Measurements from ENCODE around the gene ANKRD29.

ANKRD29 gene

DNA sequence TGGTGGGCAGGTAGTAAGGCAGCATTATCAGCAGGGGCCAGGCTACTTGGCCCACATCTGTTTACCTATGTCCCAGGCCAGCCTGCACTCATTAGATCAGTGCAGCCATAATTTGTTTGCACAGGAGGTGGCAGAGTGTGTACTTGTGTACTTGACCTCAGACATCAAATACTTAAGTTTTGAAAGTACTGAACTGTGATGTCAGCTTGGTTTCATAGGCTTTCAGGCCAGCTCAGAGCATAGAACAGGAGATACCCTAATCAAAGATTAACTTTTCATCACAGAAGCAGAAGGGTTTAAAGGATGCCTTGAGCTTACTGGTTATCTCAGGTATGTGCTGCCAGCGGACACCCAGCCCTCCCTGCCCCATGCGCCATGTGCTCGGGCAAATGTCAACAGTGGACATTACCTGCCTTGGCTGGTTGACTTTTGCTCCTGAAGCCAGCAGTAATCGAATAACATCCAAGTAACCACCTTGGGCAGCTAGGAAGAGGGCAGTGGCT, 33.2 kb downstream of the ANKRD29 start:
- H3K27me3 ChIP-seq (ENCODE audit: insufficient read depth, poor library complexity, severe bottlenecking) = no peaks in the 10 kb centered on the region
- no peak overlapping the region for H3K27ac ChIP-seq (replicated peaks)
- DNase-seq (ENCODE audit: low read depth in 1 of 2, low spot score in 1 of 2) = no peak
- TF ChIP-seq POLR2AphosphoS5 (IDR thresholded peaks at IDR 0.05; ENCODE audit: low read depth) (no peak), GABPA (IDR thresholded peaks at IDR 0.05; ENCODE audit: low read depth) (no peak), SPI1 (IDR thresholded peaks at IDR 0.05; ENCODE audit: borderline replicate concordance, low read depth) (no peak)
- TF ChIP-seq, protein P1, sequence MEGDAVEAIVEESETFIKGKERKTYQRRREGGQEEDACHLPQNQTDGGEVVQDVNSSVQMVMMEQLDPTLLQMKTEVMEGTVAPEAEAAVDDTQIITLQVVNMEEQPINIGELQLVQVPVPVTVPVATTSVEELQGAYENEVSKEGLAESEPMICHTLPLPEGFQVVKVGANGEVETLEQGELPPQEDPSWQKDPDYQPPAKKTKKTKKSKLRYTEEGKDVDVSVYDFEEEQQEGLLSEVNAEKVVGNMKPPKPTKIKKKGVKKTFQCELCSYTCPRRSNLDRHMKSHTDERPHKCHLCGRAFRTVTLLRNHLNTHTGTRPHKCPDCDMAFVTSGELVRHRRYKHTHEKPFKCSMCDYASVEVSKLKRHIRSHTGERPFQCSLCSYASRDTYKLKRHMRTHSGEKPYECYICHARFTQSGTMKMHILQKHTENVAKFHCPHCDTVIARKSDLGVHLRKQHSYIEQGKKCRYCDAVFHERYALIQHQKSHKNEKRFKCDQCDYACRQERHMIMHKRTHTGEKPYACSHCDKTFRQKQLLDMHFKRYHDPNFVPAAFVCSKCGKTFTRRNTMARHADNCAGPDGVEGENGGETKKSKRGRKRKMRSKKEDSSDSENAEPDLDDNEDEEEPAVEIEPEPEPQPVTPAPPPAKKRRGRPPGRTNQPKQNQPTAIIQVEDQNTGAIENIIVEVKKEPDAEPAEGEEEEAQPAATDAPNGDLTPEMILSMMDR (IDR thresholded peaks at IDR 0.05; ENCODE audit: insufficient read depth, low read length) = no peak
- TF ChIP-seq, protein P2, sequence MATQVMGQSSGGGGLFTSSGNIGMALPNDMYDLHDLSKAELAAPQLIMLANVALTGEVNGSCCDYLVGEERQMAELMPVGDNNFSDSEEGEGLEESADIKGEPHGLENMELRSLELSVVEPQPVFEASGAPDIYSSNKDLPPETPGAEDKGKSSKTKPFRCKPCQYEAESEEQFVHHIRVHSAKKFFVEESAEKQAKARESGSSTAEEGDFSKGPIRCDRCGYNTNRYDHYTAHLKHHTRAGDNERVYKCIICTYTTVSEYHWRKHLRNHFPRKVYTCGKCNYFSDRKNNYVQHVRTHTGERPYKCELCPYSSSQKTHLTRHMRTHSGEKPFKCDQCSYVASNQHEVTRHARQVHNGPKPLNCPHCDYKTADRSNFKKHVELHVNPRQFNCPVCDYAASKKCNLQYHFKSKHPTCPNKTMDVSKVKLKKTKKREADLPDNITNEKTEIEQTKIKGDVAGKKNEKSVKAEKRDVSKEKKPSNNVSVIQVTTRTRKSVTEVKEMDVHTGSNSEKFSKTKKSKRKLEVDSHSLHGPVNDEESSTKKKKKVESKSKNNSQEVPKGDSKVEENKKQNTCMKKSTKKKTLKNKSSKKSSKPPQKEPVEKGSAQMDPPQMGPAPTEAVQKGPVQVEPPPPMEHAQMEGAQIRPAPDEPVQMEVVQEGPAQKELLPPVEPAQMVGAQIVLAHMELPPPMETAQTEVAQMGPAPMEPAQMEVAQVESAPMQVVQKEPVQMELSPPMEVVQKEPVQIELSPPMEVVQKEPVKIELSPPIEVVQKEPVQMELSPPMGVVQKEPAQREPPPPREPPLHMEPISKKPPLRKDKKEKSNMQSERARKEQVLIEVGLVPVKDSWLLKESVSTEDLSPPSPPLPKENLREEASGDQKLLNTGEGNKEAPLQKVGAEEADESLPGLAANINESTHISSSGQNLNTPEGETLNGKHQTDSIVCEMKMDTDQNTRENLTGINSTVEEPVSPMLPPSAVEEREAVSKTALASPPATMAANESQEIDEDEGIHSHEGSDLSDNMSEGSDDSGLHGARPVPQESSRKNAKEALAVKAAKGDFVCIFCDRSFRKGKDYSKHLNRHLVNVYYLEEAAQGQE (IDR thresholded peaks at IDR 0.05; ENCODE audit: insufficient replicate concordance, low read depth) = no peak
- no peak overlapping the region for H3K4me3 ChIP-seq (replicated peaks; ENCODE audit: insufficient read depth, low read length)

DNA sequence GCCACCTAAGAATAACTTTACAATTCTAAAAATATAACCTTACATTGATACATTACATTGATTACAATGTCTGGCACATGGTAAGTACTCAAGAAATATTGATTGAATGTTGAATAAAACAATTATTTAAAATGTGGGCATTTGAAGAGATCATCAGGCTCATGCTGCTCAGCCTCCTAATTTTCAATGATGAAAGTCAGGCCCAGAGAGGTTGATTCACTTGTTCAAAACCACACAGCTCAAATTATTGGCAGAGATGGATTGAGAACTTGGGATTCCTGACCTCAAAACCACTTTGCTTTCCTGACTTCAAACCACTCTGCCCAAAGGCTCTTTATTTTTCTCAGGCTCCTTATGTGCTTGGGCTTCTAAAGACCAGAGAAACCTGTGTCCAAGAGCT, 34.7 kb downstream of the ANKRD29 start:
- no peak for DNase-seq (ENCODE audit: low read depth in 1 of 2, low spot score in 1 of 2)
- no peaks in the 10 kb centered on the region for H3K27me3 ChIP-seq (ENCODE audit: insufficient read depth, poor library complexity, severe bottlenecking)
- H3K4me3 ChIP-seq (replicated peaks; ENCODE audit: insufficient read depth, low read length) = no peak overlapping the region
- no peak overlapping the region for H3K27ac ChIP-seq (replicated peaks)
- TF ChIP-seq, protein P1 (IDR thresholded peaks at IDR 0.05; ENCODE audit: insufficient read depth, low read length) = no peak
- TF ChIP-seq POLR2AphosphoS5 (IDR thresholded peaks at IDR 0.05; ENCODE audit: low read depth) (no peak), SPI1 (IDR thresholded peaks at IDR 0.05; ENCODE audit: borderline replicate concordance, low read depth) (no peak), GABPA (IDR thresholded peaks at IDR 0.05; ENCODE audit: low read depth) (no peak)
- TF ChIP-seq, protein P2 (IDR thresholded peaks at IDR 0.05; ENCODE audit: insufficient replicate concordance, low read depth) = no peak

DNA sequence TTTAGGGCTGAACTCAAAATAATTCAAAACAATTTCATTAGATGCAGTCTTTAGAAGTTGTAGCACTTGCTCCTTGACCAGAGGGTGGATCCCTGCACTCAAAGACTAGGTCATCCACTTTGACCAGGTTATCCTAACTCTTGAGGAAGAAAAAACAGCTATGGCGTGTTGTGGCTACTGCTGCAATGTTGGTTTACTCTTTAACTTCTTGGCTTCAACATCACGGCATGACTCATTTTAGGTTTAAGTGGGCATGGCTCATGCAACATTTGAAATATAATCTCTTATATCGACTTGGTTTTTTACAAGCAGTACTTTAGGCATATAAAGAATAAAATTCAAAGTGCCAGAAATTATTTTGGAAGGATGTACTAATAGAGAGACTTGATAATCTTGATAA, 35.4 kb downstream of the ANKRD29 start:
- Histone ChIP-seq H3K27me3 (ENCODE audit: insufficient read depth, poor library complexity, severe bottlenecking) (no peaks in the 10 kb centered on the region), H3K4me3 (replicated peaks; ENCODE audit: insufficient read depth, low read length) (no peak overlapping the region), H3K27ac (replicated peaks) (no peak overlapping the region)
- no peak for TF ChIP-seq POLR2AphosphoS5 (IDR thresholded peaks at IDR 0.05; ENCODE audit: low read depth)
- TF ChIP-seq, protein P2 (IDR thresholded peaks at IDR 0.05; ENCODE audit: insufficient replicate concordance, low read depth) = no peak
- TF ChIP-seq, protein P1 (IDR thresholded peaks at IDR 0.05; ENCODE audit: insufficient read depth, low read length) = no peak
- TF ChIP-seq SPI1 (IDR thresholded peaks at IDR 0.05; ENCODE audit: borderline replicate concordance, low read depth) = no peak
- no peak for TF ChIP-seq GABPA (IDR thresholded peaks at IDR 0.05; ENCODE audit: low read depth)
- no peak for DNase-seq (ENCODE audit: low read depth in 1 of 2, low spot score in 1 of 2)

Data from HL-60 (cell line).